Transverse colon (tissue), 4 donors: ENCODE measurements around the gene SPDYE3.

Source experiments
- EP300 ChIP-seq: sonication (generic); formaldehyde crosslinking; IDR thresholded peaks from one replicate; pipeline ENCODE4 v1.6.1; 2017; ENCODE audit warnings: antibody characterized with exemption, low read depth
- POLR2A ChIP-seq: fragments of 450-650 bp; IDR thresholded peaks from one replicate; pipeline ENCODE4 v1.6.1; 2016; ENCODE audit warnings: antibody characterized with exemption, mild to moderate bottlenecking, moderate library complexity
- POLR2AphosphoS5 ChIP-seq, 3 donors: sonication (generic); formaldehyde crosslinking; IDR thresholded peaks; one replicate each; pipeline ENCODE4 v1.6.1; 2016; ENCODE audit warnings: antibody characterized with exemption in 3 of 3
- TF ChIP-seq, protein P1 (sequence below), 5 experiments: fragments of 200-600 bp in 3 of 5; fragments of 450-650 bp in 2 of 5; sonication (generic) in 3 of 5; IDR thresholded peaks; 1 replicate in 2 of 5; 2 replicates in 3 of 5; pipeline ENCODE4 v1.5.1; 2016 to 2017; ENCODE audit warnings: antibody characterized with exemption in 5 of 5, inconsistent platforms in 3 of 5, mild to moderate bottlenecking in 2 of 5, moderate library complexity in 1 of 5

DNA sequence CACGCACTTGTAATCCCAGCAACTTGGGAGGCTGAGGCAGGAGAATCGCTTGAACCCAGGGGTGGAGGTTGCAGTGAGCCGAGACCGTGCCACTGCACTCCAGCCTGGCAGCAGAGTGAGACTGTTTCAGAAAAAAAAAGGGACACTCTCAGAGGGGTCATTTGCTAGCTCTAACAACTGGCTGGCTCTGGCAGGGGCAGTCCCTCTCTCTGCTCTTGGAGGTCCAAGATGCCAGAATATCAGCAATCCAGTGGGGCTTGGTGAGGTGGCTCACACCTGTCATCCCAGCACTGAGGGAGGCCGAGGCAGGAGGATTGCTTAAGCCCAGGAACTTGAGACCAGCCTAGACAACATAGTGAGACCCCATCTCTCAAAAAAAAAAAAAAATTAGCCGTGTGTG is 63.2 kb downstream of the SPDYE3 start:
- TF ChIP-seq, protein P1, sequence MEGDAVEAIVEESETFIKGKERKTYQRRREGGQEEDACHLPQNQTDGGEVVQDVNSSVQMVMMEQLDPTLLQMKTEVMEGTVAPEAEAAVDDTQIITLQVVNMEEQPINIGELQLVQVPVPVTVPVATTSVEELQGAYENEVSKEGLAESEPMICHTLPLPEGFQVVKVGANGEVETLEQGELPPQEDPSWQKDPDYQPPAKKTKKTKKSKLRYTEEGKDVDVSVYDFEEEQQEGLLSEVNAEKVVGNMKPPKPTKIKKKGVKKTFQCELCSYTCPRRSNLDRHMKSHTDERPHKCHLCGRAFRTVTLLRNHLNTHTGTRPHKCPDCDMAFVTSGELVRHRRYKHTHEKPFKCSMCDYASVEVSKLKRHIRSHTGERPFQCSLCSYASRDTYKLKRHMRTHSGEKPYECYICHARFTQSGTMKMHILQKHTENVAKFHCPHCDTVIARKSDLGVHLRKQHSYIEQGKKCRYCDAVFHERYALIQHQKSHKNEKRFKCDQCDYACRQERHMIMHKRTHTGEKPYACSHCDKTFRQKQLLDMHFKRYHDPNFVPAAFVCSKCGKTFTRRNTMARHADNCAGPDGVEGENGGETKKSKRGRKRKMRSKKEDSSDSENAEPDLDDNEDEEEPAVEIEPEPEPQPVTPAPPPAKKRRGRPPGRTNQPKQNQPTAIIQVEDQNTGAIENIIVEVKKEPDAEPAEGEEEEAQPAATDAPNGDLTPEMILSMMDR (IDR thresholded peaks at IDR 0.05), result no peak
- TF ChIP-seq POLR2A, result no peak
- no peak for TF ChIP-seq EP300
- no peak for TF ChIP-seq POLR2AphosphoS5 (IDR thresholded peaks at IDR 0.05)
